CD4-positive, alpha-beta T cell treated with Interleukin-4 for 4 hours (primary cell): ENCODE results near the gene SMC5.
A peak's percentile ranks its signal among the peaks of the same experiment; 100 is the strongest.
"Not testable (repeated sequence)": the region's sequence is repeated elsewhere in the genome, so short reads cannot be mapped to it uniquely, and the experiment has no call there.

Source experiments
- DNase-seq: peaks from one replicate; pipeline ENCODE4 v3.0.0-alpha.2; 2020

The SMC5 gene

DNA sequence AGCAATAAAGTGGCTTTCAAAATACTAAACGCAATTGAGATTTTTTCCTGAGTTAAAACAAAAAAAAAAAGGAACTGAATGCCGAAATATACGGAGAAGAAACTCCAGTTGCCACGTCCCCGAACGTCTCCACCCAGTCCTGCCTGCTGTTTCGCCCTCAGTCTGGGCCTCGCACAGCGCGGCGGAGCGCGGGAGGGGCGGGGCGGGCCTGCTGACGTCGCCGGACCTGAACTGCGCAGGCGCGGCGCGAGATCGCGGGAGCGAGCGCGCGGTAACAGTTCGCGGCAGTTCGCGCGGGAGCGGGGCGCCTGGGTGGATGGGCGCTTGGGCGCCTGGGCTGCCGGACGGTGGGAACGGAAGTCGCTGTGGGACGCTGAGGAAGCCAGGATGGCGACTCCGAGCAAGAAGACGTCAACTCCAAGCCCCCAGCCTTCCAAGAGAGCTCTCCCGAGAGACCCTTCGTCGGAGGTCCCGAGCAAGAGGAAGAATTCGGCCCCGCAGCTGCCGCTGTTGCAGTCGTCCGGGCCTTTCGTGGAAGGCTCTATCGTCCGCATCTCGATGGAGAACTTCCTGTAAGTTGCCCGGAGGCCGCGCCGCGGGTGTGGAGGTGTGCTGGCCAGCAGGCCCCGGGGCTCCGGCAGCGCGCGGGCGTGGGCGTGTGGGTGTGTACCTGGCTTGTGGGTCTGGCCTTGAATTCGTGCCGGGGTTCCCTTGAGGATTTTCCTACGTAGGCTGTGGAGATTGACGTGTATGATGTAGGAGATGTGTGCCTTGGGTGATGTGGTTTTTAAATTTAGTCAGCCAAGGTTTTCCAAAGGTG, at the start of gene SMC5:
SMC5 (plus strand) TSS at position 287 of the 820 bp plus-strand sequence; CDS start at position 388, 101 bp downstream.
- peak; percentile 90 for DNase-seq

DNA sequence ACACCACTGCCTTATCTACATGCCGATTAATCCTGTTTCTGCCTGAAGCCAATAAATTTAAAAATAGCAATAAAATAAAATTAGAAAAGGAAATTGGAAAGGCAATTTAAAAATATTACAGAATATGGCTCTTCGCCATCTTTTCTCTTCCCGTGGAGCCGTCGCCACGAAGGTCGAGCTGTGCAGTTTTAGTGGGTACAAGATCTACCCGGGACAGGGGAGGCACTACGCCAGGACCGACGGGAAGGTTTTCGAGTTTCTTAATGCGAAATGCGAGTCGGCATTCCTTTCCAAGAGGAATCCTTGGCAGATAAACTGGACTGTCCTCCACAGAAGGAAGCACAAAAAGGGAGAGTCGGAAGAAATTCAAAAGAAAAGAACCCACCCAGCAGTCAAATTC, 41.7 kb upstream of the SMC5 start:
- DNase-seq = no peak

GRCh38 chr9:70218767-70219166, 40.0 kb upstream of the SMC5 start:
- DNase-seq = no peak

- DNase-seq = no peak
These were observed 38.6 kb upstream of the SMC5 start for GRCh38 chr9:70220216-70220615.

- DNase-seq = no peak
These were observed 36.4 kb upstream of the SMC5 start for GRCh38 chr9:70222354-70222753.

GRCh38 chr9:70228118-70228517, 30.7 kb upstream of the SMC5 start:
- DNase-seq = no peak

- DNase-seq = no peak
These were observed 30.2 kb upstream of the SMC5 start for GRCh38 chr9:70228611-70229010.

GRCh38 chr9:70229026-70229425, 29.8 kb upstream of the SMC5 start:
- DNase-seq = no peak

GRCh38 chr9:70229579-70229978, 29.2 kb upstream of the SMC5 start:
- no peak for DNase-seq

DNA sequence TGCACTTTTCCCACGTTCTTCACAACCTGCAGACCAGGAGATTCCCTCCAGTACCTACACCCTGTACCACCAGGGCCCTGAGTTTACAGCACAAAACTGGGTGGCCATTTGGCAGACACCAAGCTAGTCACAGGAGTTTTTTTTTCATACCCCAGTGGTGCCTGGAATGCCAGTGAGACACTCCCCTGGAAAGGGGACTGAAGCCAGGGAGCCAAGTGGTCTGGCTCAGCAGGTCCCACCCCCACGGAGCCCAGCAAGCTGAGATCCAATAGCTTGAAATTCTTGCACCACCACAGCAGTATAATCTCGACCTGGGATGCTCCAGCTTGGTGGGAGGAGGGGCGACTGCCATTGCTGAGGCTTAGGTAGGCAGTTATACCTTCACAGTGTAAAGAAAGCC, 26.3 kb upstream of the SMC5 start:
- DNase-seq = no peak

DNA sequence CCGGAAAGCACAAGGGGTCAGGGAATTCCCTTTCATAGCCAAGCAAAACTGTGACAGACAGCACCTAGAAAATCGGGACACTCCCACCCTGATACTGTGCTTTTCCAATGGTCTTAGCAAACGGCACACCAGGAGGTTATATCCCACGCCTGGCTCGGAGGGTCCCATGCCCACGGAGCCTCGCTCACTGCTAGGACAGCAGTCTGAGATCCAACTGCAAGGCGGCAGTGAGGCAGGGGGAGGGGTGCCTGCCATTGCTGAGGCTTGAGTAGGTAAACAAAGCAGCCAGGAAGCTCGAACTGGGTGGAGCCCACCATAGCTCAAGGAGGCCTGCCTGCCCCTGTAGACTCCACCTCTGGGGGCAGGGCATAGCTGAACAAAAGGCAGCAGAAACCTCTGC, 24.6 kb upstream of the SMC5 start:
- DNase-seq = not testable (repeated sequence)

DNA sequence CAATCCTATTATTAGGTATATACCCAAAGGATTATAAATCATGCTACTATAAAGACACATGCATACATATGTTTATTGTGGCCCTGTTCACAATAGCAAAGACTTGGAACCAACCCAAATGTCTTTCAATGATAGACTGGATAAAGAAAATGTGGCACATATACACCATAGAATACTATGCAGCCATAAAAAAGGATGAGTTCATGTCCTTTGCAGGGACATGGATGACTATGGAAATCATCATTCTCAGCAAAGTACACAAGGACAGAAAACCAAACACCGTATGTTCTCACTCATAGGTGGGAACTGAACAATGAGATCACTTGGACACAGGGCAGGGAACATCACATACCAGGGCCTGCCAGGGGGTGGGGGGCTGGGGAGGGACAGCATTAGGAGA, 12.8 kb upstream of the SMC5 start:
- not testable (repeated sequence) for DNase-seq

- no peak for DNase-seq
These were observed 8.6 kb upstream of the SMC5 start for GRCh38 chr9:70250221-70250620.

DNA sequence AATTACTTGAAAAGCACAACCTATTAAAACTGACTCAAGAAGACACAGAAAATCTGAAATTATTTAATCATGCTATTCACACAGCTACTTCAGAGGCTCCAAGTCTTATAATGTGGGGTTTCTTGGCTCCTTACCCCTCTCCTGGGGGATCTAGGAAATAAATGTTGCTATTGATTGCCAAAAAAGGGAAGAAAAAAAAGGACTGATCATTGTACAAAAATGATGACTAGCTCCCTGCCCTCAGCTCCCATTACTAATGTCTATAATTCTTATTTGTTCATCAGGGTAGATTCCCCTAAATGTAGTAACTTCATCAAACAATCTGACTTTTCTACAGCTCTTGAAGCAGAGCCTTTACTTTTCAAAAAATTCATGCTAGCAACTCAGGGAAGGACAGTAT, 3.3 kb upstream of the SMC5 start:
- DNase-seq = no peak

- DNase-seq = no peak
These were observed 2.6 kb upstream of the SMC5 start for GRCh38 chr9:70256123-70256551.

GRCh38 chr9:70257502-70257901, 1.3 kb upstream of the SMC5 start:
- no peak for DNase-seq

- peak; percentile 25 for DNase-seq
These were observed 637 bp upstream of the SMC5 start for GRCh38 chr9:70257991-70258691.

GRCh38 chr9:70259512-70259802, 679 bp downstream of the SMC5 start:
- no peak for DNase-seq

GRCh38 chr9:70260007-70260443, 1.2 kb downstream of the SMC5 start:
- DNase-seq = no peak

DNA sequence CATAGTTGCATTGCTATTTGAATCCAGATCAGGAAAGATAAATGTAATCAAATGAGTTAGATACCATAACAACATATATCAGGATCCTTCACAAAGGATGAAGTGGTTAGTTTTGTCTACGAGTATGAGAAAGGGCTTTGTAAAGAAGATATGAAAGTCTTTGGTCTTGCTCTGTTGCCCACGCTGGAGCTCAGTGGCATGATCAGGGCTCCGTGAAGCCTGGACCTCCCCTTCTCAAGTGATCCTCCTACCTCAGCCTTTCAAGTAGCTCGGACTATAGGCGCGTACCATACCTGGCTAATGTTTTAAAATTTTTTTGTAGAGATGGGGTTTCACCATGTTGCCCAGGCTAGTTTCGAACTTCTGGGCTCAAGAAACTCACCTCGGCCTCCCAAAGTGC, 1.8 kb downstream of the SMC5 start:
- DNase-seq = no peak

DNA sequence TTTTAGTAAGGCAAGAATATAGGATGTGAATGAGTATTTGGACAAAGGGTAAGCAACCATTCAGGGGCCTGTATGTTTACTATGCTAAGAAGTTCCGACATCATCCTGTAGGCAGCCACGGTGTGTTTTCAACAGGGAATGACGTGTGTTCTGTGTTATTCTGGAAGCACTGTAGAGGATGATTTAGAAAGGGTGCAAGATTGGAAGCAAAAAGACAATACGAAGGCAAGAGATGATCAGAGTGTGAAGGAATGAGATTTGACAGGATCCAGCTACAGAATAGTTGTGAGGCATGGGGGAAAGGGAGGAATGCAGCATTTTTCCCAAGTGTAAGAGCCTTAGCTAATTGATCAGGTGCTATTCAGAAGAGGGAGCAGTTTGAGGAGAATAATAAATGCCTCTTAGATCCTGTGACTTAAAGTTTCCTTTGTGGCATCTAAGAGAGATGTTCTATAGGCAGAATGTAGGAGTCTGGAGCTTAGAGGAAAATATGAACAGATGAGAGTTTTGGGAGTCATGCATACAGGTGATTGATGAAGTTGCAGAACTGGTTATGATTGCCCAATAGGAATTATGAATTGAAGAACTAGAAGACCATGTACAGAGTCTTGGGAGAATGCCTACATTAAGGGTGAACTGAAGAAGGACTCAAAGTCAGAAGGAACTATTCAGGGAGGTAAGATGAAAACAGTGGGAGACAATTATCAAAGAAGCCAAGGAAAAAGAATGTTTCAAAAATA, 2.5 kb downstream of the SMC5 start:
- no peak for DNase-seq

- no peak for DNase-seq
These were observed 3.6 kb downstream of the SMC5 start for GRCh38 chr9:70262366-70262765.

DNA sequence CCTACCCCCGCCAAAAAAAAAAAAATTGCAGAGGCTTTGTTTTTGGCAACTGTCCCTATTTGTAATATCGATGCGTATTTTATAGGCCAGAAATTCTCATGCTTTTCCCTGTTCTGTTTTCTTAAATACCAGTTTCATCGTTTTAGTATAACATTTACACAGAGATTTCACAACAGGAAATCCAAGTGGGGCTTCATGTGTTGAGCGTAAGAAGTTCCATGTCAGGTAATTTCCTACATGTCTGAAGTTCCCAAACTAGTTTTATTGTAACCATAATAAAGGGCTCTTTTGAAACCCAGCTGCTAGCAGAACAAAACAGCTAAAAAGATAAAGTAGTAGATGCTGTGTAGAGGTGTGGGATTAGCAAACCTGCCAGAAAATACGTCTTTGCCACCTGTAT, 4.2 kb downstream of the SMC5 start:
- no peak for DNase-seq

DNA sequence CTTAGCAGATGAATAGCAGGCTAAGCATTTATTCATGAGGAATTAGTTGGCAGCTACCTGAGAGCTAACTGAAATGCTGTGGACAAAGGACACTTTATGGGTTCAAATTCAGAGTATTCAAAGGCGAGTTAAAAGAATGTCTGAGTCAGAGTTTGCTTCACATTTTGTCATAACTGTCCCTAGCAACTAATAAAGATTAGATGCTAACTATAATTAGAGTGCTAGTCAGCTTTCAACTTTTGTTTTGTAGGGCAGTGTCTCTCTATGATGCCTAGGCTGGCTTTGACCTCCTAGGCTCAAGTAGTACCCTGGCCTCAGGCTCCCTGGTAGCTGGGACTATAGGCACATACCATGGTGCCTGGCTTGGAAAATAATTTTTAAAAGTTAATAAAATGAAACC, 4.6 kb downstream of the SMC5 start:
- no peak for DNase-seq
